ENCODE results near the gene IRX6. TPM values are rescaled to one million over a fixed set of nuclear protein-coding genes. Genes with fewer than 3 reads are reported as not detected.
A peak's percentile ranks its signal among the peaks of the same experiment; 100 is the strongest.

Gene IRX6
- total RNA-seq, 1 donor from 2014 or later, result 0.36 TPM

GRCh38 chr16:55302635-55303034, 21.4 kb upstream of the IRX6 start:
- DNase-seq (ENCODE audit: low spot score), result no peak
- intact Hi-C loops (cut with DNase I), result no loop called here
- no peak for ATAC-seq

GRCh38 chr16:55308973-55309372, 15.0 kb upstream of the IRX6 start:
- DNase-seq (ENCODE audit: low spot score) (no peak), ATAC-seq (no peak)
- intact Hi-C loops (cut with DNase I), result no loop called here

GRCh38 chr16:55322327-55322726, 1.7 kb upstream of the IRX6 start:
- ATAC-seq, result no peak
- no peak for DNase-seq (ENCODE audit: low spot score)
- intact Hi-C loops (cut with DNase I), result no loop called here

- DNase-seq (ENCODE audit: low spot score) (no peak), ATAC-seq (peak; percentile 33)
- intact Hi-C loops (cut with DNase I), result no loop called here
Measured at GRCh38 chr16:55324285-55325079, 479 bp downstream of the IRX6 start.

- DNase-seq (ENCODE audit: low spot score) (no peak), ATAC-seq (no peak)
- intact Hi-C loops (cut with DNase I), result no loop called here
Measured at GRCh38 chr16:55325080-55325447, 1.1 kb downstream of the IRX6 start.

DNA sequence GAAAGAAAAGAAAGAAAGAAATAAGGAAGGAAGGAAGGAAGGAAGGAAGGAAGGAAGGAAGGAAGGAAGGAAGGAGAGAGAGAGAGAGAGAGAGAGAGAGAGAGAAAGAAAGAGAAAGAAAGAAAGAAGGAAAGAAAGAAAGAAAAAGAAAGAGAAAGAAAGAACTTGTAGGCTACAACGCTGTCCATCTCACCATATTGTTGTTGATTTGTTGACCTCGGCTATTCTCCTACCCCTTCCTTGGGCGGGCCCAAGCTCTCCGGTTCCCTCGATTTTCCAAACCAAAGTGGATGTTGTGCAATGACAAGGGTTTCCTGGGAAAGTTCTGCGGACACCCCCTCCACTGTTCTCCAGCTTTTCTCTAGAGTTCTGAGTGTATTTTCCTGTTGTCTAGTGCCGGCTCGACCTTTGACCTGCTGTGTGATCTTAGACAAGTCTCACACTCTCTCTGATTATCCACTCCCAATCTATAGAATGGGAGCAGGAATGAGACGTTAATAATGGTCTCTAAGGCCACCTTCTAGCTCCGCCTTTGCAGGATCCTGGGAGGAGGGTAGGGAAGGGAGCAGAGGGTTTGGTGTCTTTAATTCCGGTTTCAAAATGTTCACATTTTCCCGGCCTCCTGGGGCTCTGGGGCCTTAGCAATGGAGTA, 1.6 kb downstream of the IRX6 start:
- ATAC-seq (no peak), DNase-seq (ENCODE audit: low spot score) (no peak)
- intact Hi-C loops (cut with DNase I), result no loop called here

DNA sequence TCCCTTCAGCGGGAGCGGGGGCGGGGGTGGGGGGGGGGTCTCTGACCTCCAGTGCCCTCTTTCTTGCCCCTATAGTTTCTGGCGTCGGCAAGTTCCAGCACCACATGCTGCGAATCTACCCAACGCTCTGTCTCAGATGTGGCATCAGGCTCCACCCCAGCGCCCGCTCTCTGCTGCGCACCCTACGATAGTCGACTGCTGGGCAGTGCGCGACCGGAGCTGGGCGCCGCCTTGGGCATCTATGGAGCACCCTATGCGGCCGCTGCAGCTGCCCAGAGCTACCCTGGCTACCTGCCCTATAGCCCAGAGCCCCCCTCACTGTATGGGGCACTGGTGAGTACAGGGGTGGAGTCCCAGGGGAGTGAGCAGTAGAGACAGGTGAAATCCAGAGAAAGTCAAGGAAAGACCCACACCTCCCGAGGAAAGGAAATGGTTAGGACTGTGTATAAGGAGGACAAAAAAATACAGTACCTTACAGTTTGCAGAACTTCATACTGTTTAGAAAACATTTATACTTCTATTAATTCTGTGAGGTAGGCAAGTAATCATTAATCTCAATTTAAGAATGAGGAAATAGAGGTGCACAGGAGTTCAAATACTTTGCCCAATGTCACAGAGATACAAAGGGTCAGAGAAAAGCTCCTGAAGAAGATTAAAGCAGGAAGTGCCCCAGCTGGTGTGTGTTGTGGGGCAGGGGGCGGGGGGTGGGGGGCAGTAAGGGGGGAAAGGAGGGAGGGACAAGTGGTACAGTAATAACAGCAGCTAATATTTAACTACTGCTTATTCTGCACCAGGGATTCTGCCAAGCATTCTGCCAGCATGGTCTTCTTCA, 2.5 kb downstream of the IRX6 start:
- intact Hi-C loops (cut with DNase I), result no loop called here
- no peak for DNase-seq (ENCODE audit: low spot score)
- ATAC-seq, result no peak

GRCh38 chr16:55328611-55329569, 4.9 kb downstream of the IRX6 start:
- DNase-seq (ENCODE audit: low spot score), result no peak
- intact Hi-C loops (cut with DNase I), result no loop called here
- no peak for ATAC-seq

- intact Hi-C loops (cut with DNase I), result no loop called here
- DNase-seq (ENCODE audit: low spot score), result no peak
- ATAC-seq, result no peak
Measured at GRCh38 chr16:55329791-55330428, 5.9 kb downstream of the IRX6 start.

DNA sequence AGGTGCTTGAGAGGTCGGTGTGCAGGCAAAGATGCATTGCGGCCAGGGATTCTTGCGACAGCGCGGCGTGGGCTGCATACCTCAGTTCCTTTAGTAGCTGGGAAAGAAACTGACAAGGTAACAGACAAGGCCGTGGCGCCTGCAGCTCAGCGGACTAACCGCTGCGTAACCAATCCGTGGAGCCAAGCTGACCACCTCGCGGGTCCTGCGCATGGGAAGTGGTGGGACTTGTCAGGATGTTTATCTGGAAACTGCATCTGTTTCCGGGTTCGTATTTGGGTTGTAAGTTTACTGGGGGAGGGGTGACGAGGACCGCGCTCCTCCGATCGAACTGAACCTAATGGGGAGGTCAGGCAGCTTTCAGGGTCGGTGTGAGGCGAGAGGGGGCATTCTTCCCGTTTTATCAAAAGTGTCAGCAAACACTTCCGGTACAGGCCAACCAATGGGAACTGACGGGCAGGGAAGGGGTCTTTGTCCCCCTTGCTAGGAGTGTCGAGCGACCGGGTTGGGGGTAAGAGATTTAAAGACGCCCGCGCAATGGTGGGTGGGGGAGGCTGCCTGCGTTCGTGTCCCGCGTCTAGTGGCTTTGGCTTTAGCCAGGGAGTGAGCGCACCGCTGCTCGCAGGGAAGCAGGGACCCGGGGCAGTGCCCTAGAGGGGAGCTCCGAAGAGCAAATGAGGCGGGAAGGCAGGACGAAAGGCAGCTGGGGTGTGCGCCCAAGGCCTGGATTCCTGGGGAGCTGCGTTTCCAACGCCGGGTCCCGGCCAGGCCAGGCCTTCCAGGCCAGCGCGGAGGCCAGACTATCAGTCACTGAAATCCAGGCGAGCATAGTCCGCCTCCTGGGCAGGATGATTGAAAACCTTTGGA, 7.0 kb downstream of the IRX6 start:
- DNase-seq (ENCODE audit: low spot score) (no peak), ATAC-seq (no peak)
- intact Hi-C loops (cut with DNase I), result no loop called here

DNA sequence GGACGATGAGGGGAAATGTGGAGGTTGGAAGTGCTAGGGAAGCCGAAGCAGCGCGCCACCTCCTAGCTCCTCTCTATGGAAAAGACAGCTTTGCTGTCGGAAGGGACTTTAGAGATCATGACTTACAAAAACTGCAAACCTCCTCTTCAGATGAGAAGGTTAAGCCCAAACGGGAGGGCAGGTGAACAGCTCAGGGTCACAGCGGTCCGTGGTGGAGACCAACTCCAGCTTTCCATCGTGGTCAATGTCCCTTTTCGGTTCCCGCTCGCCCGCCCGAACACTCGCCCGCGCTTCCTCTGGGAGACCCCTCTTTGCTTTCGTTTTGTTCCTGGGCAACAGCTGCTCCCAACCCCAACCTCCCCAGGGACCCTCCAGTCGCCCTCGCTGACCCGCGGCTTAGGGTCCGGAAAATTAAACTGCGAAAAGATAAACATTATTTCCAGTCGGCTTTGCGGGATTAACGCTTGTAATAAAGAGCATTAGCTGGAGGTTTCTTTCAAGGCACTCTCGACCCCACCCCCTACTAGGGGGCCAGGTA, 7.7 kb downstream of the IRX6 start:
- no peak for ATAC-seq
- intact Hi-C loops (cut with DNase I), result no loop called here
- no peak for DNase-seq (ENCODE audit: low spot score)

DNA sequence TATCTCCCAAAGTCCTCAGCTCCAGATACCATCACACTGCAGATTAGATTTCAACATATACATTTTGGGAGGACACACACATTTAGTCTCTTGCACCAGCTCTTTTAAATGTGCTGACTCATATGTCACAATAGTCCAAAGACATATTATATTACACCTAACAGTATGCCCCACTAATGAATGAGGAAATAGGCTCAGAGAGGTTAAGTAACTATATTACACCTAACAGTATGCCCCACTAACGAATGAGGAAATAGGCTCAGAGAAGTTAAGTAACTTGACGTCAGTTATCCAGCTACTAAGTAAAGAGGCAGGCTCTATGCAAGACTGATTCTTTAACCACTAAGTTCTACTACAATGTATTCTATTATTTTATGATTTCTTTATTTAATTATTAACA, 9.7 kb downstream of the IRX6 start:
- no peak for DNase-seq (ENCODE audit: low spot score)
- intact Hi-C loops (cut with DNase I), result no loop called here

GRCh38 chr16:55338646-55339045, 14.6 kb downstream of the IRX6 start:
- ATAC-seq, result no peak

More for the DNA sequence above, 9.7 kb downstream of the IRX6 start:
- ATAC-seq, result no peak

DNA sequence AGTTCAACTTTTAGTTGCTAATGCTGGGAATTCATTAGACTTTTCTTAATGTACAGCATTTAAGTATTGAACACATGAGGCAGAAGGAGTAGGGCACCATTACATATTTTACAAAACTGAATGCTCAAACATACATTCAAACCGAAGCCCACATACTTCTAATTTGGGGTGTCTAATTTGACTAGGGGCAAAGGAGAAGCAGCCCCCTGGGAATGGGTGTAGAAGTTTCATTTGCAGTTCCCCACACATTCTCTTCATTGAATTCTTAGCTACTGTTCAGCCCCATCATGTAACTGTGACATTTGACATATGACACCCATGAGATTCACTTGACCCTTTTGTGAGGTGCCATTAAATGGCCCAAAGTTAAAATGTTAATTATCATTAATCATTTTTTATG, 16.4 kb downstream of the IRX6 start:
- ATAC-seq (no peak), DNase-seq (ENCODE audit: low spot score) (no peak)

More at GRCh38 chr16:55338646-55339045, 14.6 kb downstream of the IRX6 start:
- no peak for DNase-seq (ENCODE audit: low spot score)
- intact Hi-C loops (cut with DNase I), result no loop called here

GRCh38 chr16:55341681-55342080, 17.7 kb downstream of the IRX6 start:
- intact Hi-C loops (cut with DNase I), result no loop called here
- DNase-seq (ENCODE audit: low spot score) (no peak), ATAC-seq (no peak)

More for the DNA sequence above, 16.4 kb downstream of the IRX6 start:
- intact Hi-C loops (cut with DNase I), result no loop called here

- no peak for ATAC-seq
- no peak for DNase-seq (ENCODE audit: low spot score)
- intact Hi-C loops (cut with DNase I), result no loop called here
Measured at GRCh38 chr16:55346475-55346874, 22.5 kb downstream of the IRX6 start.

GRCh38 chr16:55349867-55350266, 25.9 kb downstream of the IRX6 start:
- ATAC-seq (peak; percentile 85), DNase-seq (ENCODE audit: low spot score) (no peak)
- intact Hi-C loops (cut with DNase I), result no loop called here

Data from sciatic nerve (tissue), 2 donors.